ENCODE results near the gene PTEN.

Gene PTEN

GRCh38 chr10:87863053-87863943 is at the start of gene PTEN, which contains the start of gene KLLN:
Gene PTEN (plus strand): TSS chr10:87863625. CDS start chr10:87864470, 845 bp downstream.
Gene KLLN (minus strand): TSS chr10:87863533. CDS start chr10:87862487, 1,046 bp downstream.
- peak within 1 kb of the TSS; percentile 95 for H3K4me3 ChIP-seq (ENCODE audit: control insufficient read depth, low read depth, low read length)
- peak; percentile 84 for DNase-seq (ENCODE audit: low read depth)
- no peak for TF ChIP-seq CTCF (IDR thresholded peaks at IDR 0.05; ENCODE audit: control insufficient read depth, insufficient read depth, low read depth, low read length, missing control alignments)

GRCh38 chr10:87816163-87816897 is 47.1 kb upstream of the PTEN start:
- no peak for DNase-seq (ENCODE audit: low read depth)
- peak; percentile 5 for TF ChIP-seq CTCF (IDR thresholded peaks at IDR 0.05; ENCODE audit: control insufficient read depth, insufficient read depth, low read depth, low read length, missing control alignments)
- no peak overlapping the region for H3K4me3 ChIP-seq (ENCODE audit: control insufficient read depth, low read depth, low read length)

- peak overlapping the region; percentile 76 for H3K4me3 ChIP-seq (ENCODE audit: control insufficient read depth, low read depth, low read length)
- no peak for DNase-seq (ENCODE audit: low read depth)
- TF ChIP-seq CTCF (IDR thresholded peaks at IDR 0.05; ENCODE audit: control insufficient read depth, insufficient read depth, low read depth, low read length, missing control alignments), result no peak
Measured at GRCh38 chr10:87816898-87817608, 46.4 kb upstream of the PTEN start.

GRCh38 chr10:87817609-87818504 is 45.6 kb upstream of the PTEN start, which contains the start of gene ATAD1:
Gene ATAD1 (minus strand): TSS chr10:87818226. CDS start chr10:87814599, 3,627 bp downstream.
- DNase-seq (ENCODE audit: low read depth), result peak; percentile 43
- peak within 1 kb of the TSS; percentile 76 for H3K4me3 ChIP-seq (ENCODE audit: control insufficient read depth, low read depth, low read length)
- peak; percentile 29 for TF ChIP-seq CTCF (IDR thresholded peaks at IDR 0.05; ENCODE audit: control insufficient read depth, insufficient read depth, low read depth, low read length, missing control alignments)

GRCh38 chr10:87818505-87819288 is 44.7 kb upstream of the PTEN start:
- DNase-seq (ENCODE audit: low read depth), result no peak
- TF ChIP-seq CTCF (IDR thresholded peaks at IDR 0.05; ENCODE audit: control insufficient read depth, insufficient read depth, low read depth, low read length, missing control alignments), result no peak
- peak overlapping the region; percentile 76 for H3K4me3 ChIP-seq (ENCODE audit: control insufficient read depth, low read depth, low read length)
